Ishikawa (cell line): ENCODE measurements around the gene EFNA5.

Source experiments
- CREB1 ChIP-seq: IDR thresholded peaks from 2 replicates; pipeline ENCODE4 v1.6.1; 2012; ENCODE audit warnings: low read depth
- TF ChIP-seq, protein P1 (sequence below): IDR thresholded peaks from 2 replicates; pipeline ENCODE4 v1.6.1; 2012; ENCODE audit warnings: low read depth, mild to moderate bottlenecking

DNA sequence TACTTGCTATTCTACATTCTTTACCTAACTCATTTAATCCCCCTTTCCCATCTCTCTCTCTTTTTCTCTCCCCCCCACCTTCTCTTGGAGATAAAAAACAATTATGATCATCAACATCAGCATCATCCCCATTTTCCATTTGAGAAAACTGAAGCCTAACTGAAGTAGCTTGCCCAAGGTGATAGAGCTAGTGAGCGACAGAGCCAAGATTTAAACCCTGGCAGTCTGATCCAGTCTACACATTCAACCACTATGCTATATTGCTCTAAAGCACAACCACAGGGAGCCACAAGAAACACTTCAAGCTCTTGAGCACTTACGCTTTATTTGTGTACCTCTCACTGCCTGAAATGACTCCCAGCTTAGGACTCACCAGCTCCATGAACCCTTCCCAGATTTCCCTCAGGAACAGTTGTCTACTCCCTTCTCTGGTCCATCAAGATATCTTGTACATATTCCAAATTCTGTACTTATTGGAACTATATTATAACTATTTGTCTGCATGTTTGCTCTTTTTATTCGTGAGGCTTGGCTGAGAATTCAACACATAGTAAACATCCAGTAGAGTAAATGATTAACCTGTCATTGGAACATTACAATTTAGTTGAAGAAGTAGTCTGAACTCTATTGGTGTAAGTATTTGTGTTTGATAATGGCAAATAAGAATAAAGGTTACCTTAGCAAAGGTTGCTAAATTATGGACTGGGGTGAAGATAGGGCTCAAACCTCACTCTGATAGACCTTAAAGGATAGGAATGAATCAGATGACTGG is 164.8 kb downstream of the EFNA5 start:
- TF ChIP-seq, protein P1, sequence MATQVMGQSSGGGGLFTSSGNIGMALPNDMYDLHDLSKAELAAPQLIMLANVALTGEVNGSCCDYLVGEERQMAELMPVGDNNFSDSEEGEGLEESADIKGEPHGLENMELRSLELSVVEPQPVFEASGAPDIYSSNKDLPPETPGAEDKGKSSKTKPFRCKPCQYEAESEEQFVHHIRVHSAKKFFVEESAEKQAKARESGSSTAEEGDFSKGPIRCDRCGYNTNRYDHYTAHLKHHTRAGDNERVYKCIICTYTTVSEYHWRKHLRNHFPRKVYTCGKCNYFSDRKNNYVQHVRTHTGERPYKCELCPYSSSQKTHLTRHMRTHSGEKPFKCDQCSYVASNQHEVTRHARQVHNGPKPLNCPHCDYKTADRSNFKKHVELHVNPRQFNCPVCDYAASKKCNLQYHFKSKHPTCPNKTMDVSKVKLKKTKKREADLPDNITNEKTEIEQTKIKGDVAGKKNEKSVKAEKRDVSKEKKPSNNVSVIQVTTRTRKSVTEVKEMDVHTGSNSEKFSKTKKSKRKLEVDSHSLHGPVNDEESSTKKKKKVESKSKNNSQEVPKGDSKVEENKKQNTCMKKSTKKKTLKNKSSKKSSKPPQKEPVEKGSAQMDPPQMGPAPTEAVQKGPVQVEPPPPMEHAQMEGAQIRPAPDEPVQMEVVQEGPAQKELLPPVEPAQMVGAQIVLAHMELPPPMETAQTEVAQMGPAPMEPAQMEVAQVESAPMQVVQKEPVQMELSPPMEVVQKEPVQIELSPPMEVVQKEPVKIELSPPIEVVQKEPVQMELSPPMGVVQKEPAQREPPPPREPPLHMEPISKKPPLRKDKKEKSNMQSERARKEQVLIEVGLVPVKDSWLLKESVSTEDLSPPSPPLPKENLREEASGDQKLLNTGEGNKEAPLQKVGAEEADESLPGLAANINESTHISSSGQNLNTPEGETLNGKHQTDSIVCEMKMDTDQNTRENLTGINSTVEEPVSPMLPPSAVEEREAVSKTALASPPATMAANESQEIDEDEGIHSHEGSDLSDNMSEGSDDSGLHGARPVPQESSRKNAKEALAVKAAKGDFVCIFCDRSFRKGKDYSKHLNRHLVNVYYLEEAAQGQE: no peak
- TF ChIP-seq CREB1: no peak
